Testis (tissue), 2 donors: ENCODE data around the gene SLC18A2.

Experiments used
- POLR2A ChIP-seq: fragments of 450-650 bp; IDR thresholded peaks from one replicate; pipeline ENCODE4 v1.6.1; 2017; ENCODE audit warnings: antibody characterized with exemption, mild to moderate bottlenecking, moderate library complexity
- TF ChIP-seq, protein P1 (sequence below), 3 experiments: fragments of 450-650 bp in 2 of 3; fragments of 200-600 bp in 1 of 3; sonication (generic) in 1 of 3; IDR thresholded peaks; one replicate each; pipeline ENCODE4 v1.5.1; 2016 to 2019; ENCODE audit warnings: antibody characterized with exemption in 3 of 3, mild to moderate bottlenecking in 2 of 3, moderate library complexity in 1 of 3

DNA sequence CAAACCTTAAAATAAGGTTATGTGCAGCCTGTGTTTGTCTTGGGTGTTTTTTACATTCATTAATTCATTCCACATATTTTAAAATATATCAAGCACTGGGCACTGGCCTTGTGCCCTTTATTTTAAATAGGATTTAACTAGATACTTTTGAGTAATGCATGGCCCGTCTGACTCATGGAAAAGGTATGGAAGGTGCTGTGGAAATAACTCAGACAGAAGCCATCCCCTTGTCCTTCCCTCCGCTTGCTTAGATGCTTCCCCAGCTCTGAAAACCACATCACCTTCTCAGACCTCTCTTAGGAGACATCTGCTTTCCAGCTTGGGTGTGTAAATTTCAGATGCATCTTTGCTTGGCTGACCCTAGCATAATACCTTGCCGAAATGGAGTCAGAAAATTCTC, 30.5 kb downstream of the SLC18A2 start:
- TF ChIP-seq, protein P1, sequence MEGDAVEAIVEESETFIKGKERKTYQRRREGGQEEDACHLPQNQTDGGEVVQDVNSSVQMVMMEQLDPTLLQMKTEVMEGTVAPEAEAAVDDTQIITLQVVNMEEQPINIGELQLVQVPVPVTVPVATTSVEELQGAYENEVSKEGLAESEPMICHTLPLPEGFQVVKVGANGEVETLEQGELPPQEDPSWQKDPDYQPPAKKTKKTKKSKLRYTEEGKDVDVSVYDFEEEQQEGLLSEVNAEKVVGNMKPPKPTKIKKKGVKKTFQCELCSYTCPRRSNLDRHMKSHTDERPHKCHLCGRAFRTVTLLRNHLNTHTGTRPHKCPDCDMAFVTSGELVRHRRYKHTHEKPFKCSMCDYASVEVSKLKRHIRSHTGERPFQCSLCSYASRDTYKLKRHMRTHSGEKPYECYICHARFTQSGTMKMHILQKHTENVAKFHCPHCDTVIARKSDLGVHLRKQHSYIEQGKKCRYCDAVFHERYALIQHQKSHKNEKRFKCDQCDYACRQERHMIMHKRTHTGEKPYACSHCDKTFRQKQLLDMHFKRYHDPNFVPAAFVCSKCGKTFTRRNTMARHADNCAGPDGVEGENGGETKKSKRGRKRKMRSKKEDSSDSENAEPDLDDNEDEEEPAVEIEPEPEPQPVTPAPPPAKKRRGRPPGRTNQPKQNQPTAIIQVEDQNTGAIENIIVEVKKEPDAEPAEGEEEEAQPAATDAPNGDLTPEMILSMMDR (IDR thresholded peaks at IDR 0.05) = no peak
- TF ChIP-seq POLR2A = no peak
